Non-pigmented ciliary epithelial cell (primary cell): ENCODE data around the gene INF2.

Experiments
- DNase-seq: peaks from one replicate; pipeline ENCODE4 v3.0.0-alpha.2; 2010; ENCODE audit warnings: low read depth

The INF2 gene

DNA sequence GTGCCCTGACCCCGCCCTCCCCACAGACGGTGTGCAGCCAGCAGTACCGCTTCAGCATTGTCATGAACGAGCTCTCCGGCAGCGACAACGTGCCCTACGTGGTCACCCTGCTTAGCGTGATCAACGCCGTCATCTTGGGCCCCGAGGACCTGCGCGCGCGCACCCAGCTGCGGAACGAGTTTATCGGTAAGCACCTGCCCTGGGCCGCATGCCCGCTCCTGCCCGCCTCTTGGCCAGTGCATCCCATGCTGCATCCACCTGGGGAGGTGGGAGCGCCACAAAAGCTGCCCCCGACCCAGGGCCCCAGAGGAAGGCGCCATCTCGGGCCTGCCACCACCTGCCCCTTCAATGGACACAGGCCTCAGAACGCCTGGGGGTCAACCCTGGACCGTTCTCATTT is 13.9 kb downstream of the INF2 start:
- no peak for DNase-seq

DNA sequence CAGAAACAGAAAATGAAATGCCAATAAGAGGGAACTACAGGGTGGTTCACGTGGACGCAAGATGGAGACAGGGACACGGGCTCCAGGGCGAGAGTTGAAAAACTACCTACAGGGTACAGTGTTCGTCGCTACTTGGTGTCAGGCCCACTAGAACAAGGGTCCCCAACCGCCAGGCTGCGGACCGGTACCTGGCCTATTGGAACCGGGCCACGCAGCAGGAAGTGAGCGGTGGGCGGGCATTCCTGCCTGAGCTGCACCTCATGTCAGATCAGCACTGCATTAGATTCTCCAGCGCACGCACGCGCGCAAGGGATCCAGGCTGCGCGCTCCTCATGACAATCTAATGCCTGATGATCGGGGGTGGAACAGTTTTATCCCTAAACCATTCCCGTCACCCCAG is 14.8 kb downstream of the INF2 start:
- no peak for DNase-seq

DNA sequence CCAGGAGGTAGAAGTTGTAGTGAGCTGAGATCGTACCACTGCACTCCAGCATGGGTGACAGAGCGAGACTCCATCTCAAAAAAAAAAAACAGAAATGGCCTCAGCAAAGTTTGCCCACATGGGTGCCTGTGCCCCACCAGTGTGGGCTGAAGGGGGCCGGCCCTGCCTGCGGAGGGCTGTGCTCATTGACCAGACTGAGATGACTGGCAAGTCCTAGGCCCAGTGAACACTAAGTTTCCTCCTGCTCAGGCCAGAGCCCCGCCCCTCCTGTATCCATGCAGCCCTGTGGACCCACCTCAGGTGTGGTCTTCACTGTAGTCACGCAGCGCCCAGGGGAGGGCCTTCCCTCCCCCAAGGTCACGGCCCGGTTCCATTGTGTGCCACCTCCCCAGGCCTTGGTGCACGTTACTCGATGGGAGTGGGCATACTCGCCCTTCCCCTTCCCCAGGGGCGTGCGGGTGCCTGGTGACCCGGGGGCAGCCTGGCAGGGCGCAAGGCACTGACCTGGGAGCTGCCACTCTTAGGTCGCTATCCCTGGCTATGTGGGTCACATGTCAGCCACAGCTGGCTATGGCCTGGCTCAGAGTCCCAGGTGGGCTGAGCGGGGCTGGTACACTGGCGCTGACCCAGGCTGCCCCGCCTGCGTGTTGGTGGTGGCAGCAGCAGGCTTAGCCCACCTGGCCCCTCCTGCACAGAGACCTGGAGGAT is 16.1 kb downstream of the INF2 start:
- DNase-seq, result no peak

DNA sequence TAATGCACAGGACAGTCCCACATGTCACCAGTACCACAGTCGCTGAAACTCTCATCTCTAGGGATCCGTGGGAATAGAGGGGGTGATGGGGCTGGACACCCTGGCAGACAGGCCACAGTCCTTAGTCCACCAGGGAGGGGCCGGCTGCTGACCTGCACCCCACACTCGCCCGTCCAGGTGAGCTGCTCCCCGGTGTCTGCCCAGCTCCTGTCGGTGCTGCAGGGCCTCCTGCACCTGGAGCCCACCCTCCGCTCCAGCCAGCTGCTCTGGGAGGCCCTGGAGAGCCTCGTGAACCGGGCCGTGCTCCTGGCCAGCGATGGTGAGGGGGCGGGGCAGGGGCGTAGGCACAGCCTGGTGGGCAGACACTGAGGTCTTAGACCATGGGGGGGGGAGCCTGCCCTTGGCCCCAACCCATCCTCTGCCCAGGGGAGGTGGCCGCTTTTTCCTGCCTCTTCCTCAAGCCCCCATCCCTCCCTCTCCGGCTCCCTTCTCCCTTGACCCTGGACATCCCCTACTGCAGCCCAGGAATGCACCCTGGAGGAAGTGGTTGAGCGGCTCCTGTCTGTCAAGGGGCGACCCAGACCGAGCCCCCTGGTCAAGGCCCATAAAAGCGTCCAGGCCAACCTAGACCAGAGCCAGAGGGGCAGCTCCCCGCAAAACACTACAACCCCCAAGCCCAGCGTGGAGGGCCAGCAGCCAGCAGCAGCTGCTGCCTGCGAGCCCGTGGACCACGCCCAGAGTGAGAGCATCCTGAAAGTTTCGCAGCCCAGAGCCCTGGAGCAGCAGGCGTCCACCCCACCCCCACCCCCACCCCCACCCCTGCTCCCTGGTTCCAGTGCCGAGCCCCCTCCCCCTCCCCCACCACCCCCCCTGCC is 17.6 kb downstream of the INF2 start:
- DNase-seq, result no peak

DNA sequence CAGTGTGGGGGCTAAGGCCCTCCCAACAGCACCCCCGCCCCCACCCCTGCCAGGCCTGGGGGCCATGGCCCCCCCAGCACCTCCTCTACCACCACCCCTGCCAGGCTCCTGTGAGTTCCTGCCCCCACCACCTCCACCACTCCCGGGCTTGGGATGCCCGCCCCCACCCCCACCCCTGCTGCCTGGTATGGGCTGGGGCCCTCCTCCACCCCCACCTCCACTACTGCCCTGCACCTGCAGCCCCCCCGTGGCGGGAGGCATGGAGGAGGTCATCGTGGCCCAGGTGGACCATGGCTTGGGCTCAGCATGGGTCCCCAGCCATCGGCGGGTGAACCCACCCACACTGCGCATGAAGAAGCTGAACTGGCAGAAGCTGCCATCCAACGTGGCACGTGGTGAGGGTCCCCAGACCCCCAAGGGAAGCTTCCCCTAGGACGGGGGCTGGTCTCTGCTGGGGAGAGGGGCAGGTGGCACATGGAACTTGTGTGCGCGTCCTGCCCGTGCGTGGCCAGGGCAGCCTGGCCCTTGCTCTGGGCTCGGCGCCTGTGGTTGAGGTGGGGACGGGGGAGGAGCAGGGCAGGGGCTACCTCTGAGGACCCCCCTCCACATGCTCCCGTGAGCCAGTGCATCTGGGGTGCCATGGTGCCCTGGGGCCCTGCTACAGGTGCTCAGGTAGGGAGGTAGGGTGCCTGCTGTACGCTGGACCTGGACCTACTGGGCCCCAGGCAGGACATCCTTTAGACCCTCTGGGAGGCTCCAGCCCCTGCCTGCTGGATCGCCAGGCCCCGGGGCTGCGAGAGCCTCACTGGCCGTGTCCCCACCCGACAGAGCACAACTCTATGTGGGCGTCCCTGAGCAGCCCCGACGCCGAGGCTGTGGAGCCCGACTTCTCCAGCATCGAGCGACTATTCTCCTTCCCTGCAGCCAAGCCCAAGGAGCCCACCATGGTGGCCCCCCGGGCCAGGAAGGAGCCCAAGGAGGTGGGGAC is 18.5 kb downstream of the INF2 start:
- DNase-seq, result no peak

DNA sequence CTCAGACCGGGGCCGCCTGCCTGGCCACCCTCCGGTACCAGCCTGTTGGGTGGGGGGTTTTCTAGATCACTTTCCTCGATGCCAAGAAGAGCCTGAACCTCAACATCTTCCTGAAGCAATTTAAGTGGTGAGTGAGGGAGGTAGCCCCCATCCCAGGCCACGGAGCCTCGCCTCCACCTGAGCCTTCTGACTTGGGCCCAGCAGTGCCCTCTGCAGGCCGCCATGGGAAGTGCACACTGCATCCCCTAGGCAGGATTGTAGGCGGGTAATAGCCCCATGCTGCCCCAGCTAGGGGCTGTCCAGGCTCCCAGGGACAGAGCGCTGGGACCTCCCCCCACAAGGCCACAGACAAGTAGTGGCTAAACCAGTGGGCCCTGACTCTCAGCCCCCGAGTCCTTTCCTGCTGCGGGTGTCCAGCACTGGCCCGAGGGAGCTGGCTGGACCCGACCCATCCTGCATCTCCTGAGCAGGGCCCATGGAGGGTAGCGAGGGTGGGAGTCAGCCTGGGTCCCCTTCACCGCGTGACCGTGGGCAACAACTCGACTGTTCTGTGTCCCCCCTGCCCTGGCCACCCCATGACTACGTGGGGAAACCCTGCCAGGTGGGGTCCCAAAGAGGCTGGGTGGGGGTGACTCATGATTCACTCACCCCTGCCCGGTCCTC is 19.3 kb downstream of the INF2 start:
- no peak for DNase-seq

DNA sequence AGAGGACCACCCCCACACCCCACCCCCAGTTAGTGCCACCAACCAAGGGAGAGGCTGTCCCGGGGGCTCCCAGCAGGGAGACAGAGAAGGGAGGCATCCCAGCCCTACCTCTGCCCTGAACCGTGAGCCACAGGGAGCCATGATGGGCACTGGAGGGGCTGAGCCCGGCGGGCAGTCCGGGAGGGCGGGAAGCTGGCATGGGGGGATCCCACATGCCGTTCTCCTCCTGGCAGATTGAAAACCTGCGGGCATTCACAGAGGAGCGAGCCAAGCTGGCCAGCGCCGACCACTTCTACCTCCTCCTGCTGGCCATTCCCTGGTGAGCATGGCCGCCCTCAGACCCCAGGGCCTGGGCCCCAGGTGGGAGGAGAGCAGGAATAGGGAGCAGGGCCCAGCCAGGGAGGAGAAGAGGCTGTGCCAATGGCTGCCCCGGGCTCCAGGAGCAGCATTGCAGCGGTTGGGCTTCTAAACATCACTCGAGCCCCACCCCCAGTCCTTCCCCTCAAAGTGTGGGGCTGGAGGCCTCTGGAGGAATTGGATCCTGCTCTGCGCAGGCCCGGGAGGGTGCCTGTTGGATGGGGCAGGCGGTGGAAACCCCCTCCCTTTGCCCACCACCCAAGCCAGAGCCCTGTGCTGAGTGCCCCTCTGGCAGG is 20.1 kb downstream of the INF2 start:
- no peak for DNase-seq

DNA sequence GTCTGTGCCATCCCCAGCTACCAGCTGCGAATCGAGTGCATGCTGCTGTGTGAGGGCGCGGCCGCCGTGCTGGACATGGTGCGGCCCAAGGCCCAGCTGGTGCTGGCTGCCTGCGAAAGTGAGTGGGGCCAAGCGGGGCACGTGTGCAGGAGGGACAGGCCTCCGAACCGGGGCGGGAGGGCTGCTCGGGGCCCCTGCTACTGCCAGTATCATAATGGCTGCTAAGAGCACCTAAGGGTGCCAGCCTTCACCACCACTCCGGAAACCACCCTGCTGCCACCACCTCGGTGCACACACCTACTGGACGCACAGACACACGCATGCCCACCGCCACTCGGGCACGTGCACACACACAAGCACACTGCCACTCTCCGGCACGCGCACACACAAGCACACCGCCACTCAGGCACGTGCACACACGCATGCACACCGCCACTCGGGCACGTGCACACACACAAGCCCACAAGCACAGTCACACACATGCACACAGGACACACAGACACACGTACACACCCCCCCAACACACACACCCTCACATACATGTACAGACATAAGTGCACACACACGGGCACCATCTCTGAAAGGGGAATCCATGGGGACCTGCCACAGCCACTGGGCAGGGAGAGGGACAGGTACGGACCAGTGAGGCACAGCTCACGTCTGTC is 20.8 kb downstream of the INF2 start:
- no peak for DNase-seq

DNA sequence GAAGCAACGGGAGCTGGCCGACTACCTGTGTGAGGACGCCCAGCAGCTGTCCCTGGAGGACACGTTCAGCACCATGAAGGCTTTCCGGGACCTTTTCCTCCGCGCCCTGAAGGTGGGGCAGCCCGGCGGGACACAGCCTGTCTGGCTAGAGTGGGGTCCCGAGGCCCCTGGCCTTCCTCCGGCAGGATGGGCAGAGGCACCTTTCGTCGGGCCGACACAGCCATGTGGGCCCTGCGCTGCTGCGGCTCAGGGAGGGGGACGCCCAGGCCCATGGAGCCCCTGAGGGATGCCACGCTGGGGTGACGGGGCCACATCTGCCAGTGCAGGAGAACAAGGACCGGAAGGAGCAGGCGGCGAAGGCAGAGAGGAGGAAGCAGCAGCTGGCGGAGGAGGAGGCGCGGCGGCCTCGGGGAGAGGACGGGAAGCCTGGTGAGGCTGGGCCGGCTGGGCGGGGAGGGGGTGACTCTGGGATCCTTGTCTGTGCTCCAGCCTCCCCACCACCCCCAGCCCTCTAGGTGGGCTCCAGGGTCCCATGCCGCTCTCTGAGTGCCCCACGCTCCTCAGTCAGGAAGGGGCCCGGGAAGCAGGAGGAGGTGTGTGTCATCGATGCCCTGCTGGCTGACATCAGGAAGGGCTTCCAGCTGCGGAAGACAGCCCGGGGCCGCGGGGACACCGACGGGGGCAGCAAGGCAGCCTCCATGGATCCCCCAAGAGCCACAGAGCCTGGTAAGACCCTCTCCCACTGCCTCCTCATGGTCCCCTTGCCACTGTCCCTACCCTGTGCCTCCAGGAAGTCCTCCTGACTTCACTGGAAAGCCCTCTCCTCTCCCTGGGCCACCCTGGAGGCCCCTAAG is 23.7 kb downstream of the INF2 start:
- no peak for DNase-seq

DNA sequence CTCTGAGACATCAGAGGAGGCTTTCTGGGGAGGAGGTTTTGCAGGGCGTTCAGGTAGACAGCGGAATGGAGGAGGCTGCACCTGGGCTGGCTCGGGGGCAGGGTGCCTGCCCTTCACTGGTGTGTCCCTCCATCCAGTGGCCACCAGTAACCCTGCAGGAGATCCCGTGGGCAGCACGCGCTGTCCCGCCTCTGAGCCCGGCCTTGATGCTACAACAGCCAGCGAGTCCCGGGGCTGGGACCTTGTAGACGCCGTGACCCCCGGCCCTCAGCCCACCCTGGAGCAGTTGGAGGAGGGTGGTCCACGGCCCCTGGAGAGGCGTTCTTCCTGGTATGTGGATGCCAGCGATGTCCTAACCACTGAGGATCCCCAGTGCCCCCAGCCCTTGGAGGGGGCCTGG is 24.6 kb downstream of the INF2 start:
- DNase-seq, result no peak

DNA sequence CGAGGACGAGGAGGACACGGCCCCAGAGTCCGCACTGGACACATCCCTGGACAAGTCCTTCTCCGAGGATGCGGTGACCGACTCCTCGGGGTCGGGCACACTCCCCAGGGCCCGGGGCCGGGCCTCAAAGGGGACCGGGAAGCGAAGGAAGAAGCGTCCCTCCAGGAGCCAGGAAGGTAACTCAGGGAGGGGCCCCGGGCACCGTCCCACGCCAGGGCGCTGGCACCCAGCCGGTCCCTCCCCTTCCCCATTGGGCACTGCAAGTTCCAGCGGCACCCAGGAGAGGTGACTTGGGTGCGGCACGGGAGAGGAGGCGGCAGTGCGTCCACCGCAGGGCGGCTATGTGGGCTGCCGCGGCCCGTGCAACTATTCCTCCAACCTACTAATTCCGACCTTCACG is 25.3 kb downstream of the INF2 start:
- DNase-seq, result no peak

DNA sequence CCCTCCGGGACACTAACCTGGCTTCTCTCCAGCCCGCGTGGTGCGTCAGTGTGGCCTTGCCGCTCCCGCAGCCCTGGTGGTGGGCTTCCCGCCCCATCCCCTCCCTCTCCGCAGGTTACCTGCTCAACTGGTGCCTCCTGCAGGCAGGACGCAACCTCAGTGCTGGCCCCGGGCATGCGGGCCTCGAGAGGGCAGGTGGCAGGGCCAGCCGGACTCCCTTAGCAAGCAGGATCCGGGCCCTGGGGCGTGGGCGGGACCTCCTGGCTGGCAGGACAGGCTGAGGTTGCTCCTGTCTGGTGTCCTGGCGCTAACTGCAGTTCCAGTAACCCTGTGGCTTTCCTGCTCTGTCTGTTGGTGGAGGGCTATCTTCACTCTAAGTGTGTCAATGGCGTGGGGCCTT is 26.0 kb downstream of the INF2 start:
- DNase-seq, result no peak

DNA sequence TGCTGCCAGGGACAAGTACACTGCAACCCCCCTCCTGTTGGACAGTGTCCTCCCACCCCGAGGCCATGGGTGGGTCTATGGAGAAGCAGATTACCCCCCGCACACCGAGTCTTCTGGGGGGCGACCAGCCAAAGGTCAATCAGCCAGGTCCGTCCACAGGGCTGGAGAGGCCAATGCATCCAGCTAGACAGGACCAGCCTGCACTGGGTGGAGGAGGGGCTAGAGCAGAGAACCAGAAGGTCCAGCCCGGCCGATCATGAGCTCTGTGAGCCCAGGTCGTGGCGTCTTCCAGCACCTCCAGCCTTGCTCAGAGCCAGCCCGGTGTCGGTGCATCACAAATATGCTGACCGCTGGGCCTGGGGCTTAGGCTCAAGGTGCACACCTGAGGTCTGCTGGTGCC is 26.5 kb downstream of the INF2 start:
- DNase-seq, result no peak

DNA sequence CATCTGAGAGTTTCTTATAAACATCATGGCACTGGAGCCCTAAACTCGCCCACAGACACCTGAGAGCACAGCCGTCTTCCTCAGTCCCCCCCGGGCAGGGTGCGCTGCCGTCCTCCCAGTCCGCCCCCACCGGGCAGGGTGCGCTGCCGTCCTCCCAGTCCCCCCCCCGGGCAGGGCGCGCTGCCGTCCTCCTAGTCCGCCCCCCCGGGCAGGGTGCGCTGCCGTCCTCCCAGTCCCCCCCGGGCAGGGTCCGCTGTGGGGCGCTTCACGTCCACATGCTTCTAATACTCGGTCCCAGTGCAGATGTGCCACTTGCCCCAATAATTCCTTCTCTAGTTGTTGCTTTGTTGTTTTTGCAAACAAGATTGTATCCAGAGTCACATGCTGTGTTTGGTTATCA is 27.7 kb downstream of the INF2 start:
- no peak for DNase-seq

DNA sequence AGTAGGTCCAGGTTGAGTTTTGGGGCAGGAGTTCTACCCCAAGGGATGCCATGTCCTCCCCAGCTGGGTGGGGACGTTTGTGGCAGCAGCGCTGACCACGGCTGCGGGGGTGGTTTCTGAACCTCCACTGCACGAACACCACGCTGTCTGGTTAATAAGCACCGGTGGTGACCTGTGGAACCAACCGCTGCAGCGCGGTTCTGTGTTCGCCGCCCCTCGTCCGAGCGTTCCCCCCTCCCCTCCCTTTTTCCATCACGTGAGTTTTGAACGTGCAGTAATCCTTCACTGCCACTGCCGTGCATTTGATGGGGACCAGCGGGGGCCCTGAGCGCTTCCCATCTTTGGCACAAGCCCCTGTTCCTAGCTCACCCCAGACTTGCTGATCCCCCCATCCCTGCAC is 28.2 kb downstream of the INF2 start:
- DNase-seq, result no peak

DNA sequence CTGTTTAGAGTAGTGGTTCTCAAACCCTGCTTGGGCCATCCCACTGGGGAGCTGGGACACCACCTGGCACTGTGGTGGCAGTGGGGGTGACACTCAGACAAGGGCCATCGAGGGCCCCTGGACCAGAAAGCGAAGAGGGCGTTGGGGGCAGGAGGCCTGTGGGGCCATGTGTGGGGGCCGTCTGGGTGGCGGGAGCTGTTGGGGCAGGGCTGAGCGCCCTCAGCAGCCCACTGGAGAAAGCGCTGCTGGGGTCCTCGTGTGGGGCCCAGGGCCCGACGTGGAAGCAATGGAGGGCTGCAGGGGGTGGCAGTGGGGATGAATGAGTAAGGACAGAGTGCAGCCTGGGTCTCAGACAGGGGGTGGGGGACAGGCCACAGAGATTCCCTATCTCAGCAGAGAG is 28.7 kb downstream of the INF2 start:
- no peak for DNase-seq

DNA sequence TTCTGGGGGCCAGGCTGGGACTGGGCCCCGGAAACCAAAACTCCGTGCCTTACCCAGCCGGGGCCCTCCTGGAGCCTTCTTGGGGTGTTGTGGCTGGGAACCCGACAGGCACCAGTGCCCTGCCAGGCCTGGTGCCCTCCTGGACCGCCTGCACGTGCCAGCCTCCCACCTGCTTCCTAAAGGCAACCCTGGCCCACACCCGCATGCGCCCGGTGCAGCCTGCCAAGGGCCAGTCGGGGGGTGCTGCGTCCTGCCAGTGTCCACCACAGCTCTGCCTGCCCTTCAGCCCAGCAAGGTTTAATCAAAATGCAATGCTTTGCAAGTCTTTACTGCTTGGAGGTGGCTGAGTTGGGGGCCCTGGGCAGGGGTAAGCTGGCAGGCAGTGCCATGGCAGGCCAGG is 29.5 kb downstream of the INF2 start:
- DNase-seq, result no peak

DNA sequence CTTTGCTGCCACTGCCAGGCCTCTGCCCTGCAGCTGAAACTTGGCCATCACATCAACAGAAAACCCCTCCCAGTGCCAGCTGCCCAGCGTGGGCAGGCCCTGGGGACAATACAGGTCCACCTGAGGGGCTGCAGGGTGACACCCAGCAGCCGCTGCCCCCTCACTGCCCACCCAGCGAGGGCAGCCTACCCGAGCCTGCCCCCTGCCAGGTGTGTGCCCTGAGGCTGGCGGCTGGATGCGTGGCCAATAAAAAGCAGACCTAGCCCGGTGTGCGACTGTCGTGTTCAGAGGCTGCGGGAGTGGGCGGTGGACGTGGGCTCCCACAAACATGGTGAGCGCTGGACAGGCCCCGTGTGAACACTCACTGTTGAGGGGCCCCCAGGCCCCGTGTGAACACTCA is 29.9 kb downstream of the INF2 start:
- DNase-seq, result no peak

DNA sequence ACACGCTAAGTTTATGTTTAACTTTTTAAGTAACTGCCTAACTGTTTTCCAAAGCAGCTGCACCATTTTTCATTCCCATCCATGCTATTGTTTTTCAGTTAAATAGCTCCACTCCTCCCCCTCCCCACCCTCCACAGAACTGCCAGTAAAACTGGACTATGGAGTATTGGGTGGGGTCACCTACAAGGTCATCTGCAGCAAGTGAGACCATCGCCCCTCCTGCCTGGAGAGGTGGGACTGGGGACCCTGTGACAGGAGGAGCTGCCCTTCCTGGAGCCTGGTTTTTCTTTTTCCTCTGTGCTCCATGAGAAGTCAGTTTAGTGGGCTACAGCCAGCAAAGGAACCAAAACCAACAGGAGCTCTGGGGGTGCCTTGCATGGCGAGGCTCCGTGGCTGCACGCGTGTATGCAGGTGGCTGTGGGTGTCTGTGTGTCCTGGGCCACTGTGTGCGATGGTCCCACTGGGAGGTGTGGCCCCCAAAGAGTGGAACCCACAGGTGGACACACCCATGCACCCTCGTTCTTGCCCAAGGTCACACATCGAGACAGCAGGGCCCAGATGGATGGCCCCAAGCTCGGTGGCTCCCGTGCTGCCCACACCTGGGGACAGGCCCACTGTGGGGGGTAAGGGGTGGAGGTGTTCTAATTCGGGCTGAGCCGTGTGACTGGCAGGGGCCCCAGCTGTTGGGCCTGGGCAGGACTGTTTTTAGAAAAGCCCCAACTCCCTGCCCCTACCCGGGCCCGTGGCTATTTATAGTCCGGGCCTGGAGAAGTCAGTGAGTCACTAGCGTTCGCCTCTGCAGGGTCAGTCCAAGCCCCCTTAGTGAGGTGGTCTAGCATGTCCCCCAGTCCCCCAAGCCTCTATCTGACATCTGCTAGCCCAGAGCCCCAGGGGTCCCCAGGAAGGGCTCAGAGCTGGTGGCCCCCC is 32.4 kb downstream of the INF2 start:
- no peak for DNase-seq
